ENCODE data around the gene DIAPH2.

Gene DIAPH2

DNA sequence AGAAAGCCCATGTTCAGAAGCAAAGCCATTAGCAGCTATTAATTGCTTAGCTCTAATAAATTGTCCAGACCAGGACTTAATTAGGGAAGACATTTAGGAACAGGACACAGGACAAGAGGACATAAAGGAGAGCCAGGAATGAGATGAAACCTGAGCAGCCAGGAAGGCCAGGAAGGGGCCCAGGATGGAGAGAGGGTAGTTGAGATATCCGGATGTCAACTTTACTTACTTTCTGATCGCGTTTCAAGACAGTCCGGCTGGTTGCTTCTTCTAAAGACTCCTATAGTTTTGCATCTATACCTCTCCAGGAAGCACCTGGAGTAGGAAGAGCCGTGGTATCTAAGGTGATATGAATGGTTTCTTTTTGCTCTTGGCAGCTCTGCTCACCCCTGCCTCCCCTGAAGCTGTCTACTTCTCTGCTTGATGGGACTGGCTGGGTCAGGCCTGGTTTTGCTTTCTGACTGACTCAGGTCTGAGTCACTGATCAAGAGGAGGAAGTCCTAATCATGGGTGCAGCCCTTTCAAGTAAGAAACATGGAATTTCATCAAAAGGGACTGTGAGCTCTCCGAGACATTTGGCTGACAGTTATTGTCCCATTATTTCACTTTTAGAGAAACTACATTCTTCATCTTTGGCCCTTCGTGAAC, 932.4 kb downstream of the DIAPH2 start:
- no peak for DNase-seq

DNA sequence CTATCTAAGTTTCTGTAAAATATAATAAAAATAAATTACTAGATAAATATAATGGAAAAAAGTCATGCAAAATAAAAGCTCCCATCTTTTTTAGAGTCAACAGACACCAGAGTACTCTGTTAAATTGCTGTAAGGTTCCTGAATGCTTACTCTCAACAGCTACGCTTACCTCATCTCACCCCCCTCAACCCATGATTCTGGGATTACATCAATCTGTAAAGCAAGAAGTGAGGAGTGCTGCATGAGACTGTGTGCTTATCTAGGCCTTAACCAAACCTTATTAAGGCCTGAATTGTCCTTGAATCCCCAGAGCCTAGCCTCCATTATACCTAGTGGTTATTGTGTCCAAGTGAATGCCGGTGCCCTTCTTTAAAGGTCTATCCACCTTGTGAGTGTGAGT, 934.9 kb downstream of the DIAPH2 start:
- DNase-seq: no peak

DNA sequence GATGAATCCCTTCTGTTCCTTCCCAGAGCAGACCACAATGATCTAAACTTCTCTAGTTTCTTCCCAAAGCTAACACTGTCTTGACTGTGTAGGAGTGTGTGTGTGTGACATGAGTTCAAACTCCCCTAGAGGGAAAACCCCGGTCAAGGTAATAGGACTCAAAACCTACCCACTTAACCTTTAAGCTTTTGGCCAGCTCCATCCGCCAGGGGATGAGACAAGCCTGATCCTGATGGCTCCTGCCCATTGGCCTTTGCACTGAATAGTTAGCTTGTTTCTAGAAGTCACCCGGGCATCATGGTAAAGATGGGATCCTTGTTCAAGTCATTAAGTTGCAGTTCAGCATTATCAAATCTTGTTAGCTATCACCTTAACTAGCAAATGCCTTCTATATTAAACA, 937.5 kb downstream of the DIAPH2 start:
- no peak for DNase-seq

DNA sequence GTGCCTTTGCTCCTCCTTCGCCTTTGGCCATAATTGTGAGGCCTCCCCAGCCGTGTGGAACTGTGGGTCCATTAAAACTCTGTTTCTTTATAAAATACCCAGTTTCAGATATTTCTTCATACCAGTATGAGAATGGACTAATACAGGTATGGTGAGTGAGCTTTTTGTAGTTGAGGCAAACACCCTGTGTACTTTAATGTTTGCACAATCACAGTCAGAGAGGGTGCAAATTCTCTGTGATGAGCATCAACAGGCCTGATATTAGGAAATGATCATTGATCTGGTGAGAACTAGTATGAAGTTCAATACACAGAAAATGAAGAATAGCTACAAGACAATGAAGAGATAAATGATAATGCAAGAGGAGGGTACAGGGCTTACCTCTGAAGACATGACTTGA, 943.7 kb downstream of the DIAPH2 start:
- DNase-seq: no peak

DNA sequence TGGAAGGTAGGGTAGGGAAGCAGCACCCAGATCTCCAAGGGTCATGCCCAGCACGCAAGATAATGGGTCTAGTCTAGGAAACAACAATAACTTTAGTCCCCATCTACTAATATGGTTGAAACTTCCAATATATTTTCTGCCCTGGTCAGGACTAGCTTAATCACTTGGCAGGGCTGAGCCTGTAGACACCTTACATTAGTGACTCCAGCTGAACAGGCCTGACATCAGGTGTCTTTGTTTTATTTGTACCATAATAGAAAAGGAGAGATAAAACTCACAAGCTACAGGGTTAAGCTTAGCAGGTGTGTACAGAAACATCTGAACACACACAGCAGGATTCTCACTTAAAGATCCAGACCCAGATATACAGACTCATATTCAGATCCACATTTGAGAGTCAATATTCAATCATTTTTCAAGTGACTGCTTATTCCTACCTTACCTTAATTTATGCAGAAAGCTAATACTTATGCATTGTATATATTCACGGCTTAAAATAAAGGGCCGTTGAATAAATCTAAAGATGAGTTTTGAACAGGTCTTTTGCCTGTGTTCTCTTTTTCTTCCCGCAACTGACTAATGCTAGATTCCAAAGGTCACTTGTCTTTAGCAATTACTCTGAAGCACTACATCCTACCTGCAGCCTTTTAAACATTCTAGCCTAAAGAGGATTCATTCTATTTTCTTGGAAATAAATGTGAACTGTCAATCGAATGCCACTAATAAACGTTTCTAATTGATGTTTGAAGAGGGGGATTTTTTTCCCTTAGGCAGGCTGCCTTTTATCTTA, 944.4 kb downstream of the DIAPH2 start:
- DNase-seq: no peak

DNA sequence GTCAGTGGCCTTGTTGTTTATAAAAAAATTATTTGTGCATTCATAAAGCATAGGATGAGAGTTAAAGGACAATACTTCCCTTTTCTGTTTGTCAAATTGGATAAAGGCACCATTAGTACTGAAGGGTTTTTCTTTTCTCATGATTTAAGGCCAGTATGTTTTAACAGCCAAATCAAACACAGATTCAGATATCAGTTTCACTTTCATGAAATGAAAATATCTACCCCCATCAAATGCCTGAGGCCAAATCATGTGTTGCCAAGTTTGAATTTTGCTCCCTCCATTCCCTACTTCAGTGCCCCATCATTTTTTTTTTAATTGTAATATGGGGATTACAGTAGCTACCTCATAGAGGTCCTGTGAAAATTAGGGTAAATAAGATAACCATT, 944.9 kb downstream of the DIAPH2 start:
- DNase-seq: no peak

DNA sequence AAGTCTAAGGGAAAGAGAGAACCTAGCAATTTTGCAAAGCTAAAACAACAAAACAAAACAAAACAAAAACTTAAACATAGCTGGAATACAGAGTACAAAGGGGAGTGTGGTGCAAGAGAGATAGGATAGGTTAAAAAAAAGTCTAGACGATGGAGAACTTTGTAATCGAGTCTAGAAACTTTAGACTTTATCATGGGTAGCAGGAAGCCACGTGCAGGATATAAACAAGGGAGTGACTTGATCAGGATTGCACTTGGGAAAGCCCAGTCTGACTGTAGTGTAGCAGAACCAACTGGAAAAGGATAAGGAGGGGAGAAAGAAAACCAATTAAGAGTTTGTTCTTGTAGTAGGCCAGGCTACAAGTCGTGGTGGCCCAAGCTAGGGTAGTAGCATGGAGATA, 949.2 kb downstream of the DIAPH2 start:
- DNase-seq: no peak

DNA sequence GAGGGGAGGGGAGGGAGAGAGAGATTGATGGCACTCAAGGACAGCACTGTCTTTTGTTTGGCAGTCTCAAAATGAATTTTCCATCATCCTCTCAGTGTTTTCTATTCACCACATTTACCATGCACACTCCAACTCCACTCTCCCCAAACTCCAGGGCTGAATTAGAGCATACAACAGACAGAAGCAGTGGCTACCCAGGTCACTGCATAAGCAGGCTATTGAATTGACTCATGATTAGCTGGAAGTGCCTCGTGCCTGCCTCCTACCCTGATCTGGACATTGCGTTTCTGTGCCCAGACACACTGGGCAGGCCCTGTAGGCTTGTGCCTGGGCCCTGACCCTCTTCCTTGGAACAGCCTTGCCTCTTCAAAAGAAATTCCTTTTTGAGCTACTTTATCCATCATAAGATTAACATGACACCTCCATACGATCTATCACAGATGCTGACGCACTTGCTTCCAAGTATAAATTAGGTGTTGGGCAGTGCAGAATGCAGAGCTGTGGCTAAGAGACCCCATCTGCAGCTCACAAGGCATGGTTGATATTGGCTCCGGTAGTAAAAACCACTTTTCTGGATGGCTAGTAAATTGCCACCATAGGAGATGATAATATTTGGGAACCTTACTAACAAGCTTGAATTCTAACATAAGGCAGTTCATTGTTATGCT, 952.0 kb downstream of the DIAPH2 start:
- no peak for DNase-seq

DNA sequence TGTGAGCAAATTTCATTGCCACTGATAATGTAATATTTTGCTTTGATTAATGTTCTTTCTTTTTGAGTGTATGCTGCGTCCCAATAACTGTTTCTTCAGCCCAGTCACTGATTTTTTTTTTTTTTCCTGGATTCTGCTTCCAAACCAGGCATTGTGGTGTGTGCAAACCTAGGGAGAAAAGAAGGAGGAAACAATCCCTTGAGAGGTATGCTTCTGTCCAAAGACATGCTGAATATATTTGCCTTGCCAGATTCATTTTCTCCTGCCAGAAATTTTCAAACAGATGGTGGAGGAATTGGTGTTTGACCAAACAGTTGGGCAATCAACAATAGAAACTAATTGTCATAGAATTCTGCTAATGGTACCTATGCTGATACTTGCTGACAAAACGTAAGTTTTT, 952.6 kb downstream of the DIAPH2 start:
- DNase-seq: no peak

DNA sequence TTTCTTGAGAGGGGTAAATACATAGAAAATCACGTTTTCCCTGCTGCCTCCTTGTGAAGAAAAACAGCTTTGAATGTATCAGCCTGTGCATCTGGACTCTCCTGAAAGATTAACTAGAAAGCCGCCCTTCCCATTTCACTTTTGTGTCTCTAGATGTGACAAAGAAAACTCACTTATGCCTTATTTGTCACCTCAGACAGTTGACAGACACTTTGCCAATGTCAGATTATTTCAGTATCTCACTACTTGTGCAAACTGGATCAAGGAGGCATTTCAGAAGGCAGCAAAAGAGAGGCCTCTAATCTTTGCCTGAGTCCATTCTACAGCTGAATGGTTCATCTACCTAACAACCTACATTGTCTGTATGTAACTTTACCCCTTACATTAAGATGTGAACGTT, 954.0 kb downstream of the DIAPH2 start:
- DNase-seq: no peak

DNA sequence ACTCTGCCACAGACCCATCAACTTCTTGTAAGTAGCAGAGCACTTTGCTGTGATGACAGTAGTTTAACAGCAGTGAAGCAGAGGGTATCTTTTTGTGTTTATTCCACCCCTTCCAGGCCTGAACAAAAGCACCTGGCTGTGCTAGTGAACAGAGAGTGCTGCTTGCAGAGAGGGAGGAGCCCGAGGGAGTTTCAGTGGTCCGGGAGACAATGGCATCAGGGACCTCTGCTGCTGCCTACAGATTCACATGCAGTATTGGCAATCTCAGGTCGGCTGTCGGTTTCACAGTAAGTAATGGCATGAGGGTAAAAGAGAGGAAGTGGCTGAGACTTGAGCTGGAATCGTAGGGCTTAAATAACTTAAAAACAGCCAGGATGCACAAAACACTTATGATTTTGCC, 954.9 kb downstream of the DIAPH2 start:
- DNase-seq: no peak

Data from activated gamma-delta T cell (primary cell).